HEK293 (cell line): ENCODE measurements around the gene TSTD2.

Source experiments
- CTCF ChIP-seq: fragments of 450-650 bp; formaldehyde crosslinking; IDR thresholded peaks from 2 replicates; pipeline ENCODE4 v1.5.1; 2016; ENCODE audit warnings: missing biosample characterization, missing genetic modification characterization
- ZBTB7A ChIP-seq: fragments of 450-650 bp; formaldehyde crosslinking; IDR thresholded peaks from 2 replicates; pipeline ENCODE4 v1.5.1; 2016; ENCODE audit warnings: low read depth, missing biosample characterization, missing genetic modification characterization
- ZNF157 ChIP-seq: fragments of 450-650 bp; formaldehyde crosslinking; IDR thresholded peaks from 2 replicates; pipeline ENCODE4 v1.5.1; 2016; ENCODE audit warnings: missing biosample characterization, missing genetic modification characterization
- ZNF239 ChIP-seq: fragments of 450-650 bp; formaldehyde crosslinking; IDR thresholded peaks from 2 replicates; pipeline ENCODE4 v1.5.1; 2016; ENCODE audit warnings: missing biosample characterization, missing genetic modification characterization
- ZNF350 ChIP-seq: fragments of 450-650 bp; formaldehyde crosslinking; IDR thresholded peaks from 2 replicates; pipeline ENCODE4 v1.5.0; 2017; ENCODE audit warnings: missing biosample characterization, mild to moderate bottlenecking, missing genetic modification characterization
- ZNF510 ChIP-seq: fragments of 450-650 bp; formaldehyde crosslinking; IDR thresholded peaks from 2 replicates; pipeline ENCODE4 v1.5.1; 2018; ENCODE audit warnings: mild to moderate bottlenecking, missing genetic modification characterization, missing biosample characterization; ENCODE audit not compliant: insufficient replicate concordance
- ZNF624 ChIP-seq: fragments of 450-650 bp; formaldehyde crosslinking; IDR thresholded peaks from 2 replicates; pipeline ENCODE4 v1.5.1; 2017; ENCODE audit warnings: missing biosample characterization, missing genetic modification characterization
- ZNF791 ChIP-seq: fragments of 450-650 bp; formaldehyde crosslinking; IDR thresholded peaks from 2 replicates; pipeline ENCODE4 v1.5.1; 2016; ENCODE audit warnings: missing biosample characterization, missing genetic modification characterization
- TF ChIP-seq, protein P1 (sequence below): fragments of 450-650 bp; formaldehyde crosslinking; IDR thresholded peaks from 2 replicates; pipeline ENCODE4 v1.5.1; 2016; ENCODE audit warnings: missing biosample characterization, missing genetic modification characterization

GRCh38 chr9:97560851-97561250 lies 72.3 kb downstream of the TSTD2 start:
- TF ChIP-seq ZBTB7A (no peak), ZNF624 (tag by site-specific recombination) (no peak), ZNF239 (tag by site-specific recombination) (no peak), CTCF (tag by site-specific recombination) (no peak), ZNF157 (no peak), ZNF350 (tag by site-specific recombination) (no peak), ZNF510 (no peak), ZNF791 (tag by site-specific recombination) (no peak)
- TF ChIP-seq, protein P1, sequence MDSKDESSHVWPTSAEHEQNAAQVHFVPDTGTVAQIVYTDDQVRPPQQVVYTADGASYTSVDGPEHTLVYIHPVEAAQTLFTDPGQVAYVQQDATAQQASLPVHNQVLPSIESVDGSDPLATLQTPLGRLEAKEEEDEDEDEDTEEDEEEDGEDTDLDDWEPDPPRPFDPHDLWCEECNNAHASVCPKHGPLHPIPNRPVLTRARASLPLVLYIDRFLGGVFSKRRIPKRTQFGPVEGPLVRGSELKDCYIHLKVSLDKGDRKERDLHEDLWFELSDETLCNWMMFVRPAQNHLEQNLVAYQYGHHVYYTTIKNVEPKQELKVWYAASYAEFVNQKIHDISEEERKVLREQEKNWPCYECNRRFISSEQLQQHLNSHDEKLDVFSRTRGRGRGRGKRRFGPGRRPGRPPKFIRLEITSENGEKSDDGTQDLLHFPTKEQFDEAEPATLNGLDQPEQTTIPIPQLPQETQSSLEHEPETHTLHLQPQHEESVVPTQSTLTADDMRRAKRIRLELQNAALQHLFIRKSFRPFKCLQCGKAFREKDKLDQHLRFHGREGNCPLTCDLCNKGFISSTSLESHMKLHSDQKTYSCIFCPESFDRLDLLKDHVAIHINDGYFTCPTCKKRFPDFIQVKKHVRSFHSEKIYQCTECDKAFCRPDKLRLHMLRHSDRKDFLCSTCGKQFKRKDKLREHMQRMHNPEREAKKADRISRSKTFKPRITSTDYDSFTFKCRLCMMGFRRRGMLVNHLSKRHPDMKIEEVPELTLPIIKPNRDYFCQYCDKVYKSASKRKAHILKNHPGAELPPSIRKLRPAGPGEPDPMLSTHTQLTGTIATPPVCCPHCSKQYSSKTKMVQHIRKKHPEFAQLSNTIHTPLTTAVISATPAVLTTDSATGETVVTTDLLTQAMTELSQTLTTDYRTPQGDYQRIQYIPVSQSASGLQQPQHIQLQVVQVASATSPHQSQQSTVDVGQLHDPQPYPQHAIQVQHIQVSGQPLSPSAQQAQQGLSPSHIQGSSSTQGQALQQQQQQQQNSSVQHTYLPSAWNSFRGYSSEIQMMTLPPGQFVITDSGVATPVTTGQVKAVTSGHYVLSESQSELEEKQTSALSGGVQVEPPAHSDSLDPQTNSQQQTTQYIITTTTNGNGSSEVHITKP (tag by site-specific recombination), result no peak
